Measurements from ENCODE around the gene RUNX3. TPM values are rescaled to one million over a fixed set of nuclear protein-coding genes. Genes with fewer than 3 reads are reported as not detected.

Gene RUNX3
- total RNA-seq, 1 donor from 2014 or later = not detected

GRCh38 chr1:24921412-24921811 is 8.7 kb downstream of the RUNX3 start:
- DNase-seq (ENCODE audit: low read depth) = no peak
- TF ChIP-seq, protein P1, sequence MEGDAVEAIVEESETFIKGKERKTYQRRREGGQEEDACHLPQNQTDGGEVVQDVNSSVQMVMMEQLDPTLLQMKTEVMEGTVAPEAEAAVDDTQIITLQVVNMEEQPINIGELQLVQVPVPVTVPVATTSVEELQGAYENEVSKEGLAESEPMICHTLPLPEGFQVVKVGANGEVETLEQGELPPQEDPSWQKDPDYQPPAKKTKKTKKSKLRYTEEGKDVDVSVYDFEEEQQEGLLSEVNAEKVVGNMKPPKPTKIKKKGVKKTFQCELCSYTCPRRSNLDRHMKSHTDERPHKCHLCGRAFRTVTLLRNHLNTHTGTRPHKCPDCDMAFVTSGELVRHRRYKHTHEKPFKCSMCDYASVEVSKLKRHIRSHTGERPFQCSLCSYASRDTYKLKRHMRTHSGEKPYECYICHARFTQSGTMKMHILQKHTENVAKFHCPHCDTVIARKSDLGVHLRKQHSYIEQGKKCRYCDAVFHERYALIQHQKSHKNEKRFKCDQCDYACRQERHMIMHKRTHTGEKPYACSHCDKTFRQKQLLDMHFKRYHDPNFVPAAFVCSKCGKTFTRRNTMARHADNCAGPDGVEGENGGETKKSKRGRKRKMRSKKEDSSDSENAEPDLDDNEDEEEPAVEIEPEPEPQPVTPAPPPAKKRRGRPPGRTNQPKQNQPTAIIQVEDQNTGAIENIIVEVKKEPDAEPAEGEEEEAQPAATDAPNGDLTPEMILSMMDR (conservative IDR thresholded peaks at IDR 0.05; ENCODE audit: low read depth, low read length) = no peak
- H3K4me3 ChIP-seq (ENCODE audit: low read depth, low read length) = no peak overlapping the region

DNA sequence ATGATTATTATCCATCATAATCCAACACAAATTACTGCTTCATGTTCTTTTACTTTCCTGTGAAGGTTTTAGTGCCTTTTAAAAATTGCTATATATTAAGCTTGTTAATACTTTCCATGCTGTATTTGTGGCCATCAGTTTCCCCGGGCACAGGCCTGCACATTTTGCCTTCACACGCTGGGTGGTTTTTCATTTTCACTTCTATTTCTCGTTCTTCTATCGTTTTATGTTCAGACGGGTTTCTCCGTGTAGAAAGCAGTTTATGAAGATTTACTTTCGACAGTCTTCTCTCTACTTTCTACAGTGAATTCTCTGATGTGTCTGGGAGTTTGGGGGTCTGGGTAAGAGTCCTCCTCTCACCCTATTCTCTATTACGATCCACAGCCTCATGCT is 9.5 kb downstream of the RUNX3 start:
- TF ChIP-seq, protein P1 (conservative IDR thresholded peaks at IDR 0.05; ENCODE audit: low read depth, low read length) = no peak
- no peak for DNase-seq (ENCODE audit: low read depth)
- no peak overlapping the region for H3K4me3 ChIP-seq (ENCODE audit: low read depth, low read length)

GRCh38 chr1:24919791-24920532 is 10.1 kb downstream of the RUNX3 start:
- TF ChIP-seq, protein P1 (conservative IDR thresholded peaks at IDR 0.05; ENCODE audit: low read depth, low read length) = no peak
- H3K4me3 ChIP-seq (ENCODE audit: low read depth, low read length) = no peak overlapping the region
- no peak for DNase-seq (ENCODE audit: low read depth)

- no peak overlapping the region for H3K4me3 ChIP-seq (ENCODE audit: low read depth, low read length)
- TF ChIP-seq, protein P1 (conservative IDR thresholded peaks at IDR 0.05; ENCODE audit: low read depth, low read length) = no peak
- DNase-seq (ENCODE audit: low read depth) = no peak
Measured at GRCh38 chr1:24918995-24919605, 11.0 kb downstream of the RUNX3 start.

- no peak overlapping the region for H3K4me3 ChIP-seq (ENCODE audit: low read depth, low read length)
- no peak for DNase-seq (ENCODE audit: low read depth)
- TF ChIP-seq, protein P1 (conservative IDR thresholded peaks at IDR 0.05; ENCODE audit: low read depth, low read length) = no peak
Measured at GRCh38 chr1:24918370-24918769, 11.7 kb downstream of the RUNX3 start.

- no peak overlapping the region for H3K4me3 ChIP-seq (ENCODE audit: low read depth, low read length)
- TF ChIP-seq, protein P1 (conservative IDR thresholded peaks at IDR 0.05; ENCODE audit: low read depth, low read length) = no peak
- no peak for DNase-seq (ENCODE audit: low read depth)
Measured at GRCh38 chr1:24917327-24918074, 12.6 kb downstream of the RUNX3 start.

Measured in epithelial cell of proximal tubule (primary cell).